SK-N-SH (cell line): Measurements from ENCODE around the gene IGDCC3. TPM values are rescaled to one million over a fixed set of nuclear protein-coding genes. Genes with fewer than 3 reads are reported as not detected.

ENCODE experiments used
- CTCF ChIA-PET: fragments of 300-600, 350-600 bp; formaldehyde crosslinking; extraction: SDS; loops from one replicate; lab custom pipeline; 2021; lab: Yijun Ruan, JAX
- POLR2A ChIA-PET: fragments of 350-600 bp; sonication (Branson Sonifier 250); formaldehyde crosslinking; extraction: SDS; loops from one replicate; lab custom pipeline; 2020; ENCODE audit warnings: antibody characterized with exemption, inconsistent platforms; lab: Yijun Ruan, JAX
- DNase-seq: peaks from one replicate; pipeline ENCODE4 v3.0.0; 2012
- H2AFZ ChIP-seq: fragments of 200-600 bp; sonication (generic); 2 replicates; pipeline ENCODE4 v1.8.1; 2016; ENCODE audit warnings: antibody characterized with exemption, mild to moderate bottlenecking, low read depth
- H3F3A ChIP-seq: fragments of 200-600 bp; sonication (generic); replicated peaks from 2 replicates; pipeline ENCODE3; 2016; ENCODE audit warnings: antibody characterized with exemption, mild to moderate bottlenecking; ENCODE audit not compliant: insufficient read depth
- H3K27ac ChIP-seq, 2 experiments: fragments of 200-500 bp in 1 of 2; fragments of 200-600 bp in 1 of 2; sonication (Bioruptor generic) in 1 of 2; sonication (generic), shearing (Covaris generic) in 1 of 2; 2 replicates each; pipeline versions ENCODE4 v1.5.1 to v1.6.1; 2014 to 2016; ENCODE audit warnings: low read depth in 2 of 2, inconsistent platforms in 1 of 2, low read length in 1 of 2, mild to moderate bottlenecking in 1 of 2, mixed read lengths in 1 of 2
- H3K27me3 ChIP-seq: fragments of 200-600 bp; sonication (generic), shearing (Covaris generic); 2 replicates; pipeline ENCODE4 v1.6.1; 2016; ENCODE audit warnings: mixed run types; ENCODE audit not compliant: insufficient read depth
- H3K36me3 ChIP-seq, 2 experiments: fragments of 200-500 bp in 1 of 2; fragments of 200-600 bp in 1 of 2; sonication (Bioruptor generic) in 1 of 2; sonication (generic) in 1 of 2; replicated peaks in 1 of 2; 2 replicates each; pipeline versions ENCODE3 to v1.5.1; 2014 to 2016; ENCODE audit warnings: low read length in 1 of 2, mild to moderate bottlenecking in 1 of 2; ENCODE audit not compliant: insufficient read depth in 2 of 2, control insufficient read depth in 1 of 2
- H3K4me1 ChIP-seq, 2 experiments: fragments of 200-500 bp in 1 of 2; fragments of 200-600 bp in 1 of 2; sonication (Bioruptor generic) in 1 of 2; sonication (generic), shearing (Covaris generic) in 1 of 2; 2 replicates each; pipeline versions ENCODE4 v1.5.1 to v1.6.1; 2014 to 2016; ENCODE audit warnings: low read depth in 1 of 2, low read length in 1 of 2, mixed run types in 1 of 2; ENCODE audit not compliant: insufficient read depth in 2 of 2, control insufficient read depth in 1 of 2
- H3K4me2 ChIP-seq: fragments of 200-600 bp; sonication (generic), shearing (Covaris generic); 2 replicates; pipeline ENCODE4 v1.6.1; 2017; ENCODE audit warnings: mixed run types
- H3K4me3 ChIP-seq, 2 experiments: fragments of 200-500 bp in 1 of 2; fragments of 200-600 bp in 1 of 2; sonication (Bioruptor generic) in 1 of 2; sonication (generic), shearing (Covaris generic) in 1 of 2; 2 replicates each; pipeline versions ENCODE4 v1.5.1 to v1.8.1; 2014 to 2016; ENCODE audit warnings: low read depth in 2 of 2, inconsistent platforms in 1 of 2, low read length in 1 of 2, mild to moderate bottlenecking in 1 of 2, mixed read lengths in 1 of 2, moderate library complexity in 1 of 2
- H3K79me2 ChIP-seq: fragments of 200-600 bp; sonication (generic); 2 replicates; pipeline ENCODE4 v1.8.1; 2017; ENCODE audit warnings: mild to moderate bottlenecking; ENCODE audit not compliant: insufficient read depth
- H3K9ac ChIP-seq: fragments of 200-600 bp; sonication (generic); 2 replicates; pipeline ENCODE4 v1.6.1; 2017; ENCODE audit warnings: mixed run types
- H3K9me2 ChIP-seq: fragments of 200-600 bp; sonication (generic); 2 replicates; pipeline ENCODE4 v1.6.1; 2017; ENCODE audit warnings: mixed run types
- H3K9me3 ChIP-seq: fragments of 200-600 bp; sonication (generic); 2 replicates; pipeline ENCODE4 v1.6.1; 2017; ENCODE audit warnings: mixed run types, mild to moderate bottlenecking, moderate library complexity
- H4K20me1 ChIP-seq: fragments of 200-600 bp; sonication (generic); 2 replicates; pipeline ENCODE4 v1.6.1; 2017; ENCODE audit warnings: mild to moderate bottlenecking, mixed run types; ENCODE audit not compliant: insufficient read depth
- CHD2 ChIP-seq: fragments of 150-350 bp; IDR thresholded peaks from 2 replicates; pipeline ENCODE4 v1.6.1; 2018; ENCODE audit warnings: low read length; ENCODE audit not compliant: partially characterized antibody
- EP300 ChIP-seq, 2 experiments: IDR thresholded peaks; 2 replicates each; pipeline versions ENCODE4 v1.4.0 to v1.6.1; 2012; ENCODE audit warnings: borderline replicate concordance in 1 of 2, low read depth in 1 of 2, low read length in 1 of 2
- FOSL2 ChIP-seq: IDR thresholded peaks from 2 replicates; pipeline ENCODE4 v1.4.0; 2012; ENCODE audit warnings: low read depth, mild to moderate bottlenecking, moderate library complexity, borderline replicate concordance
- FOXJ3 ChIP-seq: sonication (generic); formaldehyde crosslinking; IDR thresholded peaks from 2 replicates; pipeline ENCODE4 v1.5.1; 2020; ENCODE audit warnings: mild to moderate bottlenecking, missing genetic modification reagents
- GABPA ChIP-seq: IDR thresholded peaks from 2 replicates; pipeline ENCODE4 v1.4.0; 2012; ENCODE audit warnings: low read depth, mild to moderate bottlenecking
- GATA2 ChIP-seq: sonication (generic); formaldehyde crosslinking; IDR thresholded peaks from 2 replicates; pipeline ENCODE4 v1.5.0; 2020; ENCODE audit warnings: mild to moderate bottlenecking, missing genetic modification reagents
- JUND ChIP-seq: IDR thresholded peaks from 2 replicates; pipeline ENCODE4 v1.4.0; 2012
- MXI1 ChIP-seq: IDR thresholded peaks from 2 replicates; pipeline ENCODE4 v1.6.1; 2012; ENCODE audit warnings: mild to moderate bottlenecking, low read depth, low read length, improper control_type of control experiment
- NFIC ChIP-seq: IDR thresholded peaks from 2 replicates; pipeline ENCODE4 v1.4.0; 2012; ENCODE audit warnings: borderline replicate concordance
- RCOR1 ChIP-seq: fragments of 150-350 bp; IDR thresholded peaks from 2 replicates; pipeline ENCODE4 v1.6.1; 2017; ENCODE audit warnings: antibody characterized with exemption, low read length
- RXRA ChIP-seq: IDR thresholded peaks from 2 replicates; pipeline ENCODE4 v1.4.0; 2012; ENCODE audit warnings: low read depth, mild to moderate bottlenecking, borderline replicate concordance
- SMC3 ChIP-seq: IDR thresholded peaks from 2 replicates; pipeline ENCODE4 v1.6.1; 2012; ENCODE audit warnings: low read depth, low read length, improper control_type of control experiment
- TCF12 ChIP-seq: IDR thresholded peaks from 2 replicates; pipeline ENCODE4 v1.4.0; 2012
- TEAD4 ChIP-seq: IDR thresholded peaks from 2 replicates; pipeline ENCODE4 v1.4.0; 2012; ENCODE audit warnings: mild to moderate bottlenecking, borderline replicate concordance; ENCODE audit not compliant: insufficient read depth
- YY1 ChIP-seq: IDR thresholded peaks from 2 replicates; pipeline ENCODE4 v1.4.0; 2012; ENCODE audit warnings: low read depth, mild to moderate bottlenecking
- WGBS: methylation state at CpG from one replicate; pipeline ENCODE4 v1.1.6; 2017; ENCODE audit warnings: low lambda C conversion rate; 5-methylcytosine and 5-hydroxymethylcytosine counted together
- polyA plus RNA-seq, 3 experiments: library from polyadenylated mRNA; depleted of rRNA; stranded (reverse); fragments of >200 nt; gene quantifications; 2 replicates each; pipeline ENCODE4 v1.2.3, GENCODE V29; 2012
- TF ChIP-seq, protein P1 (sequence below): IDR thresholded peaks from 2 replicates; pipeline ENCODE4 v1.4.0; 2012; ENCODE audit warnings: low read depth, borderline replicate concordance
- TF ChIP-seq, protein P2 (sequence below): IDR thresholded peaks from 2 replicates; pipeline ENCODE4 v1.4.0; 2012; ENCODE audit warnings: low read depth, borderline replicate concordance
- TF ChIP-seq, protein P3 (sequence below): IDR thresholded peaks from 2 replicates; pipeline ENCODE4 v1.4.0; 2012; ENCODE audit warnings: low read depth
- TF ChIP-seq, protein P4 (sequence below): fragments of 150-350 bp; IDR thresholded peaks from 2 replicates; pipeline ENCODE4 v1.6.1; 2016; ENCODE audit warnings: mild to moderate bottlenecking, low read depth, low read length
- TF ChIP-seq, protein P5 (sequence below): IDR thresholded peaks from 2 replicates; pipeline ENCODE4; 2012
- TF ChIP-seq, protein P6 (sequence below): fragments of 200-600 bp; sonication (generic); IDR thresholded peaks from 2 replicates; pipeline ENCODE4 v1.6.1; 2017; ENCODE audit warnings: antibody characterized with exemption, mild to moderate bottlenecking, moderate library complexity
- TF ChIP-seq, protein P7 (sequence below): IDR thresholded peaks from 2 replicates; pipeline ENCODE4 v1.6.1; 2012; ENCODE audit warnings: mild to moderate bottlenecking, low read depth, low read length, moderate library complexity

The IGDCC3 gene
- polyA plus RNA-seq, 1 of the 3 experiments (the other 2 are of a cell fraction) = 0.43 TPM

DNA sequence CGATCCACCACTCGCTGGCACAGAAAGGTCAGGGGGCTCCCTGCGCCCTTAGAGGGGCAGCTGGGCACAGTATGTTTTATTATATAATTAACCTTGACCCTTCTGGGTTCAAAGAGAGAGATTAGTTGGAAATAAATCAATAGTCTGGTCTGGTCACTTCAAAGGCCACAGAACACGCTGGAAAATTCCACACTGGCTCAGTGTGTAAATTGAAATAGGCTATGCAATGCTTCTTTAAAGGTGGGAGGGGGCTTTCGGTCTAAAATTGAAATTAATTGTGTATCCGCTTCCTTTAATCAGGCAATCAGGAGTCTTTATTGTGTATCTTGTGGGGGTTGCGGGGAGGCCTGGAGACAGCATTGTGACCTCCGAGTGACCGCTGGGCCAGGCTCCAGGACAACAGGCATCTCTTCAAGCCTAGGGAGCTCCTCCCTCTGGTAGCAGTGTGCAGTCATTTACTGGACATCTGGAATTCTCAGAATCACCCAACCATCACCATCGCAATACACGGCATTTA lies 65.3 kb downstream of the IGDCC3 start:
- no peak overlapping the region for H2AFZ ChIP-seq
- H3K79me2 ChIP-seq = no peaks in the 10 kb centered on the region
- no peak overlapping the region for H3K4me3 ChIP-seq
- peaks cover 0 to 8% of the 10 kb centered on the region in 2 experiments; a peak in 1 of 4 replicates for H3K4me1 ChIP-seq
- H3F3A ChIP-seq = no peaks in the 10 kb centered on the region
- ChIA-PET CTCF (interaction anchor here (0.8 to 21.5 kb wide), 6 partner anchors 10 to 211 kb away, joined by 3 to 969 read pairs (median 7); partner anchors contain the start of genes CLPX and IGDCC3), POLR2A (interaction anchor here (0.6 to 1.6 kb wide), 6 partner anchors 8 to 131 kb away, joined by 3 to 13 read pairs (median 3); partner anchors contain the start of genes CLPX and RNU5B-1)
- H3K27ac ChIP-seq = peak overlapping the region in 1 of 2 experiments; percentile 56; a peak in 2 of 4 replicates
- no peak overlapping the region for H3K4me2 ChIP-seq
- H3K9me2 ChIP-seq = no peaks in the 10 kb centered on the region
- no peak overlapping the region for H3K9ac ChIP-seq
- H3K9me3 ChIP-seq = no peaks in the 10 kb centered on the region
- 72% methylated on average over 11 of the region's 11 CpGs for WGBS
- peak; percentile 77 for DNase-seq
- no peaks in the 10 kb centered on the region; the same call in 1 of the 2 replicates for H3K27me3 ChIP-seq
- no peaks in the 10 kb centered on the region for H3K36me3 ChIP-seq
- H4K20me1 ChIP-seq = no peaks in the 10 kb centered on the region
- TF ChIP-seq YY1 (no peak), SMC3 (no peak), GABPA (no peak), TEAD4 (no peak), RXRA (no peak), CHD2 (peak; percentile 46), FOSL2 (no peak), JUND (no peak), NFIC (no peak), MXI1 (no peak), GATA2 (CRISPR knock-in tag) (peak; percentile 39; the same call in 1 of the 2 replicates), EP300 (IDR thresholded peaks at IDR 0.05; ENCODE audit: borderline replicate concordance in 1 of 2, low read depth in 1 of 2, low read length in 1 of 2) (peak in 1 of 2 experiments; percentile 54; a peak in 2 of 4 replicates), FOXJ3 (0 out of 2 replicates have a peak, but pooled peaks have one; percentile 17), RCOR1 (peak; percentile 87), TCF12 (no peak)
- TF ChIP-seq, protein P1, sequence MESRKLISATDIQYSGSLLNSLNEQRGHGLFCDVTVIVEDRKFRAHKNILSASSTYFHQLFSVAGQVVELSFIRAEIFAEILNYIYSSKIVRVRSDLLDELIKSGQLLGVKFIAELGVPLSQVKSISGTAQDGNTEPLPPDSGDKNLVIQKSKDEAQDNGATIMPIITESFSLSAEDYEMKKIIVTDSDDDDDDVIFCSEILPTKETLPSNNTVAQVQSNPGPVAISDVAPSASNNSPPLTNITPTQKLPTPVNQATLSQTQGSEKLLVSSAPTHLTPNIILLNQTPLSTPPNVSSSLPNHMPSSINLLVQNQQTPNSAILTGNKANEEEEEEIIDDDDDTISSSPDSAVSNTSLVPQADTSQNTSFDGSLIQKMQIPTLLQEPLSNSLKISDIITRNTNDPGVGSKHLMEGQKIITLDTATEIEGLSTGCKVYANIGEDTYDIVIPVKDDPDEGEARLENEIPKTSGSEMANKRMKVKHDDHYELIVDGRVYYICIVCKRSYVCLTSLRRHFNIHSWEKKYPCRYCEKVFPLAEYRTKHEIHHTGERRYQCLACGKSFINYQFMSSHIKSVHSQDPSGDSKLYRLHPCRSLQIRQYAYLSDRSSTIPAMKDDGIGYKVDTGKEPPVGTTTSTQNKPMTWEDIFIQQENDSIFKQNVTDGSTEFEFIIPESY = no peak
- TF ChIP-seq, protein P2, sequence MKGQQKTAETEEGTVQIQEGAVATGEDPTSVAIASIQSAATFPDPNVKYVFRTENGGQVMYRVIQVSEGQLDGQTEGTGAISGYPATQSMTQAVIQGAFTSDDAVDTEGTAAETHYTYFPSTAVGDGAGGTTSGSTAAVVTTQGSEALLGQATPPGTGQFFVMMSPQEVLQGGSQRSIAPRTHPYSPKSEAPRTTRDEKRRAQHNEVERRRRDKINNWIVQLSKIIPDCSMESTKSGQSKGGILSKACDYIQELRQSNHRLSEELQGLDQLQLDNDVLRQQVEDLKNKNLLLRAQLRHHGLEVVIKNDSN = no peak
- TF ChIP-seq, protein P3, sequence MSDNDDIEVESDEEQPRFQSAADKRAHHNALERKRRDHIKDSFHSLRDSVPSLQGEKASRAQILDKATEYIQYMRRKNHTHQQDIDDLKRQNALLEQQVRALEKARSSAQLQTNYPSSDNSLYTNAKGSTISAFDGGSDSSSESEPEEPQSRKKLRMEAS = no peak
- TF ChIP-seq, protein P4, sequence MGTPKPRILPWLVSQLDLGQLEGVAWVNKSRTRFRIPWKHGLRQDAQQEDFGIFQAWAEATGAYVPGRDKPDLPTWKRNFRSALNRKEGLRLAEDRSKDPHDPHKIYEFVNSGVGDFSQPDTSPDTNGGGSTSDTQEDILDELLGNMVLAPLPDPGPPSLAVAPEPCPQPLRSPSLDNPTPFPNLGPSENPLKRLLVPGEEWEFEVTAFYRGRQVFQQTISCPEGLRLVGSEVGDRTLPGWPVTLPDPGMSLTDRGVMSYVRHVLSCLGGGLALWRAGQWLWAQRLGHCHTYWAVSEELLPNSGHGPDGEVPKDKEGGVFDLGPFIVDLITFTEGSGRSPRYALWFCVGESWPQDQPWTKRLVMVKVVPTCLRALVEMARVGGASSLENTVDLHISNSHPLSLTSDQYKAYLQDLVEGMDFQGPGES = no peak
- TF ChIP-seq, protein P5, sequence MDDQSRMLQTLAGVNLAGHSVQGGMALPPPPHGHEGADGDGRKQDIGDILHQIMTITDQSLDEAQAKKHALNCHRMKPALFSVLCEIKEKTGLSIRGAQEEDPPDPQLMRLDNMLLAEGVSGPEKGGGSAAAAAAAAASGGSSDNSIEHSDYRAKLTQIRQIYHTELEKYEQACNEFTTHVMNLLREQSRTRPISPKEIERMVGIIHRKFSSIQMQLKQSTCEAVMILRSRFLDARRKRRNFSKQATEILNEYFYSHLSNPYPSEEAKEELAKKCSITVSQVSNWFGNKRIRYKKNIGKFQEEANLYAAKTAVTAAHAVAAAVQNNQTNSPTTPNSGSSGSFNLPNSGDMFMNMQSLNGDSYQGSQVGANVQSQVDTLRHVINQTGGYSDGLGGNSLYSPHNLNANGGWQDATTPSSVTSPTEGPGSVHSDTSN = no peak
- TF ChIP-seq, protein P6, sequence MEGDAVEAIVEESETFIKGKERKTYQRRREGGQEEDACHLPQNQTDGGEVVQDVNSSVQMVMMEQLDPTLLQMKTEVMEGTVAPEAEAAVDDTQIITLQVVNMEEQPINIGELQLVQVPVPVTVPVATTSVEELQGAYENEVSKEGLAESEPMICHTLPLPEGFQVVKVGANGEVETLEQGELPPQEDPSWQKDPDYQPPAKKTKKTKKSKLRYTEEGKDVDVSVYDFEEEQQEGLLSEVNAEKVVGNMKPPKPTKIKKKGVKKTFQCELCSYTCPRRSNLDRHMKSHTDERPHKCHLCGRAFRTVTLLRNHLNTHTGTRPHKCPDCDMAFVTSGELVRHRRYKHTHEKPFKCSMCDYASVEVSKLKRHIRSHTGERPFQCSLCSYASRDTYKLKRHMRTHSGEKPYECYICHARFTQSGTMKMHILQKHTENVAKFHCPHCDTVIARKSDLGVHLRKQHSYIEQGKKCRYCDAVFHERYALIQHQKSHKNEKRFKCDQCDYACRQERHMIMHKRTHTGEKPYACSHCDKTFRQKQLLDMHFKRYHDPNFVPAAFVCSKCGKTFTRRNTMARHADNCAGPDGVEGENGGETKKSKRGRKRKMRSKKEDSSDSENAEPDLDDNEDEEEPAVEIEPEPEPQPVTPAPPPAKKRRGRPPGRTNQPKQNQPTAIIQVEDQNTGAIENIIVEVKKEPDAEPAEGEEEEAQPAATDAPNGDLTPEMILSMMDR = no peak
- TF ChIP-seq, protein P7, sequence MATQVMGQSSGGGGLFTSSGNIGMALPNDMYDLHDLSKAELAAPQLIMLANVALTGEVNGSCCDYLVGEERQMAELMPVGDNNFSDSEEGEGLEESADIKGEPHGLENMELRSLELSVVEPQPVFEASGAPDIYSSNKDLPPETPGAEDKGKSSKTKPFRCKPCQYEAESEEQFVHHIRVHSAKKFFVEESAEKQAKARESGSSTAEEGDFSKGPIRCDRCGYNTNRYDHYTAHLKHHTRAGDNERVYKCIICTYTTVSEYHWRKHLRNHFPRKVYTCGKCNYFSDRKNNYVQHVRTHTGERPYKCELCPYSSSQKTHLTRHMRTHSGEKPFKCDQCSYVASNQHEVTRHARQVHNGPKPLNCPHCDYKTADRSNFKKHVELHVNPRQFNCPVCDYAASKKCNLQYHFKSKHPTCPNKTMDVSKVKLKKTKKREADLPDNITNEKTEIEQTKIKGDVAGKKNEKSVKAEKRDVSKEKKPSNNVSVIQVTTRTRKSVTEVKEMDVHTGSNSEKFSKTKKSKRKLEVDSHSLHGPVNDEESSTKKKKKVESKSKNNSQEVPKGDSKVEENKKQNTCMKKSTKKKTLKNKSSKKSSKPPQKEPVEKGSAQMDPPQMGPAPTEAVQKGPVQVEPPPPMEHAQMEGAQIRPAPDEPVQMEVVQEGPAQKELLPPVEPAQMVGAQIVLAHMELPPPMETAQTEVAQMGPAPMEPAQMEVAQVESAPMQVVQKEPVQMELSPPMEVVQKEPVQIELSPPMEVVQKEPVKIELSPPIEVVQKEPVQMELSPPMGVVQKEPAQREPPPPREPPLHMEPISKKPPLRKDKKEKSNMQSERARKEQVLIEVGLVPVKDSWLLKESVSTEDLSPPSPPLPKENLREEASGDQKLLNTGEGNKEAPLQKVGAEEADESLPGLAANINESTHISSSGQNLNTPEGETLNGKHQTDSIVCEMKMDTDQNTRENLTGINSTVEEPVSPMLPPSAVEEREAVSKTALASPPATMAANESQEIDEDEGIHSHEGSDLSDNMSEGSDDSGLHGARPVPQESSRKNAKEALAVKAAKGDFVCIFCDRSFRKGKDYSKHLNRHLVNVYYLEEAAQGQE = no peak
